AG20443 (cell line): ENCODE measurements around the gene HINT3.
"Not testable (repeated sequence)": the region's sequence is repeated elsewhere in the genome, so short reads cannot be mapped to it uniquely, and the experiment has no call there.

Experiments used
- DNase-seq: peaks from one replicate; pipeline ENCODE4 v3.0.0; 2012; ENCODE audit warnings: low spot score, mixed read lengths

The HINT3 gene

DNA sequence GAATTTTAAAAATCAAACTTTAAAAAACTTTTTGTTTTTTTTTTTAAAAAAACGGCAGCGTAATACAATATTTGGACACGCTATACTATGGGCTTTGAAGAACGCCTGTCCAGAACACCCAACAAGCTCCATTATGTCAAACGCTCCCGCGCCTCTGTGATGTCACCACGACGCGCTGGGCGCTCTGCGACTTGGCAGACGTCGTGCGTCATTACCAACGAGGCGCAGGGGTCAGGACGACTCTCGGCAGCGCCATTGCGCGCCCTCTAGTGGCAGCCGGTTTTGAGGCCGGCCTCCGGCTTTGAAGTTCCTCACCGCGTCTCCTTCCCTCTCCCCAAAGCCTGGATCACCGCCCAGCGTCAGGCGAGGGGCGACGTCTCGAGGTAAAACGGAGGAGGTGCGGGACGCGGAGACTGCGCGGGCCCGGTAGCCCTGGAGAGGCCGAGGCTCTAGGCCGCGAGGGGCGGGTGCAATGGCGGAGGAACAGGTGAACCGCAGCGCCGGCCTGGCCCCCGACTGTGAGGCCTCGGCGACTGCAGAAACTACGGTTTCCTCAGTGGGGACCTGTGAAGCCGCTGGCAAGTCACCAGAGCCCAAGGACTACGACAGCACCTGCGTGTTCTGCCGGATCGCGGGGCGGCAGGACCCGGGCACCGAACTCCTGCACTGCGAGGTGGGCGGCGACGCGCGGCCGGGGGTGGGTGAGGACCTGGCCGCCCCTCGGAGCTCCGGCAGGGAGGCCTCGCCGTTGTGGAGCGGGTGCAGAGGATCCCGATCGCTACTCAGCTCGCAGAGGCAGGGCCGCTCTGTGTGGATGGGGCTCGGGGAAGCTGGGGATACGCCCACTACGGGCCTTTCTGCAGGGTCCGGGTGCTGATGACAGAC, at the start of gene HINT3:
HINT3 (plus strand) TSS at position 265 of the 885 bp plus-strand sequence; CDS start at position 473, 208 bp downstream.
- DNase-seq: peak; percentile 96

DNA sequence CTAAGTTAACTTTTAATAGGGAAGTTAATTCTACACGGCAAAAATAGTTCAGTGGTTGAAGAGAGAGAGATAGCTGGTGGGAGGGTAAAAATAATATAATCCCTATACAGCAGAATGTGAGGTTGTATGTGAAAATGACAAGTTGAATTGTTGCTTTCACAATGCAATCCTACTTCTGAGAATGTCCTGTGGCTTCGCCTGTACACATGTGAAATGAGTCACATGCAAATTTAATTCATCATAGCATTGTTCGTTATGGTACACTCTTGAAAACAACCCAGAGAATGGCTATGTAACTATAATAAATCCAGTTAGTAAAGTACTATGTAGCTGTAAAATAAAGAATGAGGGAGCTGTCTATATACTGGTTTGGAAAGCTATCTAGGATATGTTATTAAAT, 46.0 kb upstream of the HINT3 start:
- no peak for DNase-seq

DNA sequence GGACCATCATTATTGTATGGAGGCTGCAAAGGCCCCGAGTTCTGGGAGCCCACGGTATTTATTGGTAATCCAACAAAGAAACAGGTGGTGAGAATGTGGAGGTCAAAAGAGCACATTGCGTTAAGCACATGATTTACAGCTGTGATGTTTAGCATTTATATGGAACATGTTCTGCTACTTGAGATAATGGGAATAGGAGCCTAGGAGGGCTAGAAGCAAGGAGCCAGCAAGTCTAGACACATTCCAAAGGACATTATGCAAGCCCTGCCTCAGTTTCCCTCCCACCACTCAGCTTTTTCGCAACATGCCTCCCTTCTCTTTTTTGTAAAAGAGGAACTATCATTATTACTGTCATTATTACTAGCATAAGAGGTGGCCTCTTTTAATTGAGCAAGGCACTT, 45.5 kb upstream of the HINT3 start:
- not testable (repeated sequence) for DNase-seq

- not testable (repeated sequence) for DNase-seq
Observed at GRCh38 chr6:125912430-125912829, 44.1 kb upstream of the HINT3 start.

GRCh38 chr6:125913145-125913544, 43.4 kb upstream of the HINT3 start:
- DNase-seq: no peak

DNA sequence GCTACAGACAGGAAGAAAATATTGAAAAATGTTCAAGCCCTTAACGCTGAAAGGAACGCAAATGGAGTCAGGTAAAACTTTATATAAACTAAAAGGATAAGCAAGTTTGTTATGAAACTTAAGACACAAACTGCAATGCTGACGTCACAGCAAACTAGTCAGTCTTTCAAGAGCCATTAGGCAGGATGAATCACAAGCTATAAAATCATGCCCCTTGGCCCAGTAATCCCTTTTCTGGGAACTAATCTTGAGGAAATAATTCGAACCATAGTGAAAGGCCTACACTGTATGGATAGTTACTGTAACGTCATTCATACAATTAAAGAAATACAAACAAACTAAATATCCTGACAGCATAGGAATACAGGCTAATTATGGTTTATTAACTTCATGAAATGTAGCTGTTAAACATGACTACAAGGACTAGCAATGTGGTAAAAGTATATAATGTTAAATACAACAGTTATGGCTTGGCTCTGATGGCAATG, 42.7 kb upstream of the HINT3 start:
- peak; percentile 77 for DNase-seq

DNA sequence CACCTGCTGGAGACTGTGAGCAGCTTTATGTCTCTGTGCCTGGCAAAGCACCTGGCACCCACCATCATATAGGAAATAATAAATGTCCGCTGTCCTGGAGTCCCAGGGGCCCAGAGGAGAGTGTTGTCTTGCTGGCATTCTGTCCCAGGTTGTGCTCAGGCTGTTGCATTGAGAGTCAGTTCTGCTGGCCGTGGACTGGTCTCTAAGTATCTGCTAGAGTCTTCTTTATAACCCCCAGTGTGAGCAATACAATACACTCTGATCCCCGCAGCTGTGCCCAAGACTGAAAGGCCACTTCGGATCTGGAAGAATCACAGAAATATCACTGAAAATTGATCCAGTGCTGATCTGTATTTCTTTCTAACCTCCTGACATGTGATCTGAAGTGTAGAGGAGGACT, 38.3 kb upstream of the HINT3 start:
- DNase-seq: peak; percentile 11

GRCh38 chr6:125918681-125919566, 37.6 kb upstream of the HINT3 start:
- DNase-seq: peak; percentile 66

- no peak for DNase-seq
Observed at GRCh38 chr6:125919618-125920017, 37.0 kb upstream of the HINT3 start.

GRCh38 chr6:125922322-125922860, 34.2 kb upstream of the HINT3 start:
- DNase-seq: no peak

GRCh38 chr6:125923366-125923877, 33.1 kb upstream of the HINT3 start:
- no peak for DNase-seq

DNA sequence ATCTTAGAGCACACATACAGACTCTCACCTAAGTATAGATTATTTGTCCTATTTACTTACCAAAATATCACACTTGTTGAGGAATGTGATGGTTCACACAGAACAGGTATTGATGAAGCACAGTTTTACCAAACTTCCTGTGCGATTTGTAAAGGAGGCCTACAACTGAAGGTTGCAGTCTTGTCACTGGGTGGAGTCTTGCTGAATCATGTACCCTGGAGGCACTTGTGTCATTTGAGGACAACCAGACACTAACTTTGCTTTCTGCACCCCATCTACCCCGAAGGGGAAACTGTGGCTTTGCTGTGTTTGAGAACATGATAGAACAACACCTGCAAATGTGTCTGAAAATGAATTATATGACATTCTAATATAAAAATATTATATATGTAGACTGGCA, 32.4 kb upstream of the HINT3 start:
- DNase-seq: peak; percentile 15

- no peak for DNase-seq
Observed at GRCh38 chr6:125924697-125925358, 31.7 kb upstream of the HINT3 start.

- no peak for DNase-seq
Observed at GRCh38 chr6:125926711-125927110, 29.9 kb upstream of the HINT3 start.

- no peak for DNase-seq
Observed at GRCh38 chr6:125927761-125928160, 28.8 kb upstream of the HINT3 start.

GRCh38 chr6:125930765-125931418, 25.7 kb upstream of the HINT3 start:
- DNase-seq: peak; percentile 23

GRCh38 chr6:125931733-125932450, 24.7 kb upstream of the HINT3 start:
- DNase-seq: no peak

GRCh38 chr6:125932451-125932795, 24.1 kb upstream of the HINT3 start:
- DNase-seq: no peak

GRCh38 chr6:125935520-125935919, 21.1 kb upstream of the HINT3 start:
- not testable (repeated sequence) for DNase-seq

DNA sequence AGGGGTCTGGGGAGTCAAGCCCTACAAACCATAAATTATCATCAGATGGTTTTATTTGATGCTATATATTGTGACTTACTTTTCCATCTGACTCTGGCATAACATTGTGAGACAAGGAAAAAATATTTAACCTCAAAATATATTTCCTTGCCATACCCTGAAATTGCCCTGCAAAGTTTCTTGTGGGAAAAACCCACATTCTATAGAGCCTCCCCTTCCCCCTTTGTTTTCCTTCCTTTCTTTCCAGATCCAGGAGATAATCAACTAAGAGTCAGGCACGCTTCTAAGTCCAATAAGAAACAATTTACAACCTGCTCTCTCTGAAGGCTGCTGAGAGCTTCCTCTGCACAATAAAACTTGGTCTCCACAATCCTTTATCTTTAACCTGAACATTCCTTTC, 17.5 kb upstream of the HINT3 start:
- no peak for DNase-seq
